ENCODE measurements around the gene GRIK4.

DNA sequence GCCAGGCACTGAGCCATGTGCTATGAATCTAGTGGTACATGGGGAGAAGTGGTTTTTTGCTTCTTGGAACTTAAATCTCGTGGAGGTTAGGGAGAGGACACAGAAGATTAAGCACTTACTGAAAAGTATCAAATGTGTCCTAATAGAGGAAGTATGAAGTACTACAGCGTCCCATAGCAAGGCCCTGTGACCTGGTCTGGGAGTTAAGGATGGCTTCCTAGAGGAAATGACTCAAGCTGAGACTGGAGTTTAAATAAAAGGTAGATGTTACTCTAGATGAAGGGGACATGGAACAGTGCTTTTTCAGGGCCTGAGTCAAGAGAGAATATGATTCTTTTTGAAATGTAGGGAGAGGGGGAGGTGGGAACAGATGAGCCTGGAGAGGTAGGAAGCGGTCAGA, 202.9 kb downstream of the GRIK4 start:
- TF ChIP-seq, protein P1, sequence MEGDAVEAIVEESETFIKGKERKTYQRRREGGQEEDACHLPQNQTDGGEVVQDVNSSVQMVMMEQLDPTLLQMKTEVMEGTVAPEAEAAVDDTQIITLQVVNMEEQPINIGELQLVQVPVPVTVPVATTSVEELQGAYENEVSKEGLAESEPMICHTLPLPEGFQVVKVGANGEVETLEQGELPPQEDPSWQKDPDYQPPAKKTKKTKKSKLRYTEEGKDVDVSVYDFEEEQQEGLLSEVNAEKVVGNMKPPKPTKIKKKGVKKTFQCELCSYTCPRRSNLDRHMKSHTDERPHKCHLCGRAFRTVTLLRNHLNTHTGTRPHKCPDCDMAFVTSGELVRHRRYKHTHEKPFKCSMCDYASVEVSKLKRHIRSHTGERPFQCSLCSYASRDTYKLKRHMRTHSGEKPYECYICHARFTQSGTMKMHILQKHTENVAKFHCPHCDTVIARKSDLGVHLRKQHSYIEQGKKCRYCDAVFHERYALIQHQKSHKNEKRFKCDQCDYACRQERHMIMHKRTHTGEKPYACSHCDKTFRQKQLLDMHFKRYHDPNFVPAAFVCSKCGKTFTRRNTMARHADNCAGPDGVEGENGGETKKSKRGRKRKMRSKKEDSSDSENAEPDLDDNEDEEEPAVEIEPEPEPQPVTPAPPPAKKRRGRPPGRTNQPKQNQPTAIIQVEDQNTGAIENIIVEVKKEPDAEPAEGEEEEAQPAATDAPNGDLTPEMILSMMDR (IDR thresholded peaks at IDR 0.05), result no peak
- TF ChIP-seq POLR2A (IDR thresholded peaks at IDR 0.05), result no peak
